Mesothelial cell of epicardium (in vitro differentiated cells): ENCODE measurements around the gene INSC. TPM values are rescaled to one million over a fixed set of nuclear protein-coding genes. Genes with fewer than 3 reads are reported as not detected.

ENCODE experiments used
- DNase-seq, 2 experiments: peaks; one replicate each; pipeline ENCODE4 v3.0.0; 2021; ENCODE audit warnings: low spot score in 2 of 2; ENCODE audit not compliant: unreplicated experiment in 2 of 2
- H3K27ac Mint-ChIP-seq: 2 replicates; pipeline ENCODE4 v1.8.0; 2021; ENCODE audit warnings: mixed read lengths
- H3K27me3 Mint-ChIP-seq: 2 replicates; pipeline ENCODE4 v1.8.0; 2021; ENCODE audit warnings: low read depth, mixed read lengths
- H3K36me3 Mint-ChIP-seq: 2 replicates; pipeline ENCODE4 v1.8.0; 2021; ENCODE audit warnings: mixed read lengths
- H3K4me1 Mint-ChIP-seq: 2 replicates; pipeline ENCODE4 v1.8.0; 2021; ENCODE audit warnings: mixed read lengths
- H3K4me3 Mint-ChIP-seq: 2 replicates; pipeline ENCODE4 v1.8.0; 2021; ENCODE audit warnings: mild to moderate bottlenecking, moderate library complexity, mixed read lengths
- H3K9me3 Mint-ChIP-seq: 2 replicates; pipeline ENCODE4 v1.8.0; 2021; ENCODE audit warnings: mixed read lengths
- total RNA-seq: library from RNA; stranded (reverse); gene quantifications from 3 replicates; pipeline ENCODE4 v1.2.1, GENCODE V29; 2021
- TF ChIP-seq, protein P1 (sequence below): fragments of 200-600 bp; sonication (generic); IDR thresholded peaks from one replicate; pipeline ENCODE4 v1.5.0; 2021; ENCODE audit warnings: antibody characterized with exemption; ENCODE audit not compliant: unreplicated experiment

Gene INSC
- total RNA-seq, 1 donor from 2014 or later, result not detected

DNA sequence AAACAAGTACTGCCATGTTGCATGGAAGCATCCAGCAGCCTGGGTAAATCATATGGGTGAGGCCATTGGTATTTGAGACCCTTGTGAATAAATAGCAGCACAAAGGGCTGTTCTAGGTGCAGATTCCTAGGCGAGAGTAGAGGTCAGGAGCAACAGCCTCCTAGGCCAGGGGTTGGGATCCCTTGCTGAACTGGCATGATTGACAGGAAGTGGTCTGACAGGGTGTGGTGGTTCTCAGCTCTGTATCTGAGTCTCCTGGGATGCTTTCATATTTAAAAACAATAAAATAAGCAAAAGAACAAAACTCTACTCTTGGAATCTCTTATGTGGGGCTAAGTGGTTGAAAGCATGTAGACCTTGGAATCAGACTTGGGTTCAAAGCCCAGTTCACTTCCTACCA lies 35.8 kb downstream of the INSC start:
- Mint-ChIP-seq H3K4me1 (peaks cover 3% of the 10 kb centered on the region), H3K27me3 (peaks cover 20% of the 10 kb centered on the region), H3K27ac (no peak overlapping the region), H3K4me3 (no peak overlapping the region), H3K9me3 (no peaks in the 10 kb centered on the region), H3K36me3 (no peaks in the 10 kb centered on the region)
- TF ChIP-seq, protein P1, sequence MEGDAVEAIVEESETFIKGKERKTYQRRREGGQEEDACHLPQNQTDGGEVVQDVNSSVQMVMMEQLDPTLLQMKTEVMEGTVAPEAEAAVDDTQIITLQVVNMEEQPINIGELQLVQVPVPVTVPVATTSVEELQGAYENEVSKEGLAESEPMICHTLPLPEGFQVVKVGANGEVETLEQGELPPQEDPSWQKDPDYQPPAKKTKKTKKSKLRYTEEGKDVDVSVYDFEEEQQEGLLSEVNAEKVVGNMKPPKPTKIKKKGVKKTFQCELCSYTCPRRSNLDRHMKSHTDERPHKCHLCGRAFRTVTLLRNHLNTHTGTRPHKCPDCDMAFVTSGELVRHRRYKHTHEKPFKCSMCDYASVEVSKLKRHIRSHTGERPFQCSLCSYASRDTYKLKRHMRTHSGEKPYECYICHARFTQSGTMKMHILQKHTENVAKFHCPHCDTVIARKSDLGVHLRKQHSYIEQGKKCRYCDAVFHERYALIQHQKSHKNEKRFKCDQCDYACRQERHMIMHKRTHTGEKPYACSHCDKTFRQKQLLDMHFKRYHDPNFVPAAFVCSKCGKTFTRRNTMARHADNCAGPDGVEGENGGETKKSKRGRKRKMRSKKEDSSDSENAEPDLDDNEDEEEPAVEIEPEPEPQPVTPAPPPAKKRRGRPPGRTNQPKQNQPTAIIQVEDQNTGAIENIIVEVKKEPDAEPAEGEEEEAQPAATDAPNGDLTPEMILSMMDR, result no peak
- DNase-seq, result no peak

DNA sequence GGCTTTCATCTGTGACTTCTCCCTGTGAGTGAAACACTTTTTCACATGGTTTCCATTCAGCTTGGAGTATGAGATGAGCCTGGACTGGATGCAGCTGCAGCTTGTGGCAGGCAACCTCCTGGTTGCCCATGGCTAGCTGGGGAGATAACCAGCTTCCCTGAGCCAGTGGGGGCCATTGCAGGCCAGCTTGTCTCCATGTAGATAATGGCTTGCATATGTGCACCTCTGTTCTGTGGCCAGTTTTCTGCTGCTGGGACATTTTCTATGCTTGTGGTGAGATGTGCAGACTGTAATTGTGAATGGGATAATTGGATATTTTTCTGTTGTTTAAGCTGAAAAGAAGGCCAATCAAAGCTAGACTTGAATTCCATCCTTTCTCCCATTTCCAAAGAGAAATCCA lies 38.5 kb downstream of the INSC start:
- H3K4me3 Mint-ChIP-seq, result no peak overlapping the region
- no peak for DNase-seq
- H3K9me3 Mint-ChIP-seq, result no peaks in the 10 kb centered on the region
- peaks cover 5% of the 10 kb centered on the region for H3K27me3 Mint-ChIP-seq
- peaks cover 3% of the 10 kb centered on the region for H3K4me1 Mint-ChIP-seq
- TF ChIP-seq, protein P1, result no peak
- H3K27ac Mint-ChIP-seq, result no peak overlapping the region
- no peaks in the 10 kb centered on the region for H3K36me3 Mint-ChIP-seq

DNA sequence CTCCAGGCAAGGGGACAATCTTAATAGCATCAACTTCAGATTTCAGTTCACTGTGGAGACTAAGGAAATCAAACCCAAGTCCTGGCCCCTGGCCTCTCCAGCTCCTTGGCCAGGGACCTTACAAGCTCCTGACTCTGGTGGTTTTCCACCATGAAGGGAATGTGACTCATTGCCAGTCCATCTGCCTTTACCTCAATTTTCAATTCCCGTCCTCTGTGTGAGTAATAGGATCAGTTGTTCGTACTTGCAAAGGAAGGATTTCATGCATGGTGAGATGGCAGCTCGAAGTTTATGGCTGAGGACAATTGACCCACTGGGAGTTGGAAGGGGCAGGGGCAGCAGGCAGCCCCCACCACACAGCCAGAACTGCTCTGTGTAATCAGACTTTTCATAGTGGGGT lies 42.5 kb downstream of the INSC start:
- DNase-seq, result no peak
- TF ChIP-seq, protein P1, result no peak
- no peak overlapping the region for H3K27ac Mint-ChIP-seq
- peaks cover 20% of the 10 kb centered on the region for H3K27me3 Mint-ChIP-seq
- H3K4me3 Mint-ChIP-seq, result no peak overlapping the region
- H3K36me3 Mint-ChIP-seq, result no peaks in the 10 kb centered on the region
- H3K4me1 Mint-ChIP-seq, result peaks cover 3% of the 10 kb centered on the region
- no peaks in the 10 kb centered on the region for H3K9me3 Mint-ChIP-seq

DNA sequence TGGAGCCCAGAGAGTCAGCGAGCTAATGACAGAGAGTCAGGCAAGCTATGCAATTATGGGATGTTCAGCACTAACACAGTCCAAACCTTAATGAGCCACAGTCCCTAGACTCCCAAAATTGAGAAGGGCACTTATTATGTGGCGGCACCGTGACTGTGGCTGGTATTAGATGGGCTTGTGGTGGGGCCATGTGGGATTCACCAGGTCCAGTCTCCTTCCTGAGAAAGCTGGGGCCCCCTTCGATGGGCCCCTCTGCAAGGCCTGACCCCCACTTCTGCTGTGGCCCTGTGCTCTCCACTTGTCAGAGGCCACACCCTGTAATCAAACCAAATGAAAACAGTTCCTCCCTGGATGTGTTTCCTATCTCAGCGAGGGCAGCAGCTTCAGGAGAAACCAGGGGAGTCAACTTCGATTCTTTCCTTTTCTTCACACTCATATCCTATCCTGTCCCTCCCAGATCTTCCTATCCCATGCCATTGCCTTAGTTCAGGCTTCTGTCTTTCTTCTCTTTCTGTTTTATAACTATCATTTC lies 42.9 kb downstream of the INSC start:
- H3K9me3 Mint-ChIP-seq, result no peaks in the 10 kb centered on the region
- H3K4me1 Mint-ChIP-seq, result peaks cover 3% of the 10 kb centered on the region
- no peak for DNase-seq
- H3K36me3 Mint-ChIP-seq, result no peaks in the 10 kb centered on the region
- TF ChIP-seq, protein P1, result no peak
- H3K4me3 Mint-ChIP-seq, result no peak overlapping the region
- peaks cover 21% of the 10 kb centered on the region for H3K27me3 Mint-ChIP-seq
- H3K27ac Mint-ChIP-seq, result no peak overlapping the region

DNA sequence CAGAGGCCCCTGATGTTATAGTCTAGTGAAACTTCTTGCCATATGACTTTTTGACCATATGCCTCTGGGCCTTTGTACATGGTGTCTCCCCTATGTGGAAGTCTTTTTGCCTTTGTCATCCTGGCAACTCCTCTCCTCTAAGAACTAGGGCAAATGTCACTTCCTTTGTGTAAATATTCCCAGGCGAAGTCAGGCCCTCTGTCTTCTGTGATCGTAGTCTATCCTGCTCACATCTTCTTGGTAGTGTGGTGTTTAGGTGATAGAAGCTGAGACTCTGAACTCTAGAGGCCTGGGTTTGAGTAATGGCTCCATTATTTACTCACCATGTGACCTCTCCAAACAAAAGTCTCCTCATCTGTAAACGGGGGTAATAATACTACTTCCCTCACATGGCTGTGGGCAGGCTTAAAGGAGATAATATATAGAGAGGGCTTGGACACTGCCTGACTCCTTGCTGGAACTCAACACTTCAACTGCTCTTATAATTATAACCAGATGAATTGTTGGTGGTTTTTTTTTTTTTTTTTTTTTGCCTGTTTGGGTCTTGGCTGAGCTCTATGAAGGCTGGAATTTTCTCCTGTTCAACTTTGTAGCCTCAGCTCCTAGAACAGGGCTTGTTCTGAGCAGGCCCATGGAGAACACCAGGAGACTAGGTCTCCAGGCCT lies 43.8 kb downstream of the INSC start:
- no peak for DNase-seq
- Mint-ChIP-seq H3K27ac (no peak overlapping the region), H3K4me1 (peaks cover 3% of the 10 kb centered on the region), H3K4me3 (no peak overlapping the region), H3K36me3 (no peaks in the 10 kb centered on the region), H3K27me3 (peaks cover 24% of the 10 kb centered on the region), H3K9me3 (no peaks in the 10 kb centered on the region)
- TF ChIP-seq, protein P1, result no peak
